Nephron (organoid): Measurements from ENCODE around the gene CARHSP1.

Experiments
- H3K27ac Mint-ChIP-seq, 3 experiments: 2 replicates each; pipeline ENCODE4 v1.8.0; 2020; ENCODE audit warnings: mixed read lengths in 3 of 3, mild to moderate bottlenecking in 2 of 3, moderate library complexity in 1 of 3
- H3K27me3 Mint-ChIP-seq: 2 replicates; pipeline ENCODE4 v1.8.0; 2021; ENCODE audit warnings: low read depth, mild to moderate bottlenecking, moderate library complexity, mixed read lengths
- H3K36me3 Mint-ChIP-seq: 2 replicates; pipeline ENCODE4 v1.8.0; 2020; ENCODE audit warnings: low read depth, mixed read lengths
- H3K4me1 Mint-ChIP-seq: 2 replicates; pipeline ENCODE4 v1.8.0; 2020; ENCODE audit warnings: mixed read lengths
- H3K4me3 Mint-ChIP-seq, 3 experiments: 2 replicates each; pipeline ENCODE4 v1.8.0; 2020; ENCODE audit warnings: mild to moderate bottlenecking in 3 of 3, mixed read lengths in 3 of 3, moderate library complexity in 2 of 3
- H3K9me3 Mint-ChIP-seq: 2 replicates; pipeline ENCODE4 v1.8.0; 2020; ENCODE audit warnings: mixed read lengths
- CTCF ChIP-seq, 3 experiments: fragments of 200-600 bp; sonication (generic); IDR thresholded peaks; one replicate each; pipeline ENCODE4 v1.5.0; 2021; ENCODE audit warnings: antibody characterized with exemption in 3 of 3; ENCODE audit not compliant: unreplicated experiment in 3 of 3

The CARHSP1 gene

GRCh38 chr16:8849411-8850011 lies 19.3 kb downstream of the CARHSP1 start:
- Mint-ChIP-seq H3K36me3 (peaks cover 40% of the 10 kb centered on the region), H3K9me3 (no peaks in the 10 kb centered on the region), H3K27me3 (no peaks in the 10 kb centered on the region), H3K4me3 (no peak overlapping the region), H3K27ac (no peak overlapping the region), H3K4me1 (no peaks in the 10 kb centered on the region)
- no peak for TF ChIP-seq CTCF (IDR thresholded peaks at IDR 0.05; ENCODE audit: unreplicated experiment in 3 of 3)

- Mint-ChIP-seq H3K27ac (no peak overlapping the region), H3K36me3 (peaks cover 44% of the 10 kb centered on the region), H3K9me3 (no peaks in the 10 kb centered on the region), H3K4me1 (no peaks in the 10 kb centered on the region), H3K4me3 (no peak overlapping the region), H3K27me3 (no peaks in the 10 kb centered on the region)
- TF ChIP-seq CTCF (IDR thresholded peaks at IDR 0.05; ENCODE audit: unreplicated experiment in 3 of 3) = no peak
Measured at GRCh38 chr16:8848939-8849391, 19.8 kb downstream of the CARHSP1 start.

- no peak for TF ChIP-seq CTCF (IDR thresholded peaks at IDR 0.05; ENCODE audit: unreplicated experiment in 3 of 3)
- Mint-ChIP-seq H3K4me3 (no peak overlapping the region), H3K27me3 (no peaks in the 10 kb centered on the region), H3K4me1 (no peaks in the 10 kb centered on the region), H3K9me3 (no peaks in the 10 kb centered on the region), H3K36me3 (peaks cover 46% of the 10 kb centered on the region), H3K27ac (no peak overlapping the region)
Measured at GRCh38 chr16:8848231-8848938, 20.4 kb downstream of the CARHSP1 start.

GRCh38 chr16:8847623-8848022 lies 21.2 kb downstream of the CARHSP1 start:
- peaks cover 41% of the 10 kb centered on the region for H3K36me3 Mint-ChIP-seq

GRCh38 chr16:8847145-8847544 lies 21.7 kb downstream of the CARHSP1 start:
- Mint-ChIP-seq H3K4me3 (no peak overlapping the region), H3K27ac (no peak overlapping the region), H3K9me3 (no peaks in the 10 kb centered on the region), H3K27me3 (no peaks in the 10 kb centered on the region), H3K36me3 (peaks cover 46% of the 10 kb centered on the region), H3K4me1 (peaks cover 9% of the 10 kb centered on the region)
- TF ChIP-seq CTCF (IDR thresholded peaks at IDR 0.05; ENCODE audit: unreplicated experiment in 3 of 3) = no peak

More at GRCh38 chr16:8847623-8848022, 21.2 kb downstream of the CARHSP1 start:
- H3K4me3 Mint-ChIP-seq = no peak overlapping the region
- no peaks in the 10 kb centered on the region for H3K27me3 Mint-ChIP-seq
- no peaks in the 10 kb centered on the region for H3K9me3 Mint-ChIP-seq
- no peak overlapping the region for H3K27ac Mint-ChIP-seq
- peaks cover 4% of the 10 kb centered on the region for H3K4me1 Mint-ChIP-seq
- TF ChIP-seq CTCF (IDR thresholded peaks at IDR 0.05; ENCODE audit: unreplicated experiment in 3 of 3) = no peak
